Stimulated activated CD4-positive, alpha-beta T cell treated with anti-CD3 and anti-CD28 coated beads, Interleukin-15, amount 100 ng/mL, for 24 hours (primary cell): ENCODE data around the gene SCN7A.
"Not testable (repeated sequence)": the region's sequence is repeated elsewhere in the genome, so short reads cannot be mapped to it uniquely, and the experiment has no call there.

Experiments
- DNase-seq: peaks from one replicate; pipeline ENCODE4 v3.0.0-alpha.2; 2020

SCN7A gene

DNA sequence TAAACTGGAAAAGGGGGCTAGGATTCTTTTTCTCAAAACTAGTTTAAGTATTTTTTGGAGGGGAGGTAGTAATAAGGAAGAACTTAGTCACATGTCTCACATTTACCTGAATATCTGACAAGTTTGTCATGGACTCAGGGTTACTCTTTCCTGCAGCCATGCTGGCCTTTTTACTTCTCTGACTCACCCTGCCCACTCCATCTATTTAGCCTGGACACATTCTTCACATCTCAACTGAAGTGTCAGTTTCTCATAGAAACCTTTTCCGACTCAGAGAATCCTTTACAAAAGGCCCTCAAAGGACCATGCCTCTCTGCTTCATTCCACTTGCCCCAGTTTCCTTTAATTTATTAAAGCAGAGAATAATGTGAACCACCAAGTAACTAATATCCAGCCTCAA is 42.6 kb downstream of the SCN7A start:
- no peak for DNase-seq

DNA sequence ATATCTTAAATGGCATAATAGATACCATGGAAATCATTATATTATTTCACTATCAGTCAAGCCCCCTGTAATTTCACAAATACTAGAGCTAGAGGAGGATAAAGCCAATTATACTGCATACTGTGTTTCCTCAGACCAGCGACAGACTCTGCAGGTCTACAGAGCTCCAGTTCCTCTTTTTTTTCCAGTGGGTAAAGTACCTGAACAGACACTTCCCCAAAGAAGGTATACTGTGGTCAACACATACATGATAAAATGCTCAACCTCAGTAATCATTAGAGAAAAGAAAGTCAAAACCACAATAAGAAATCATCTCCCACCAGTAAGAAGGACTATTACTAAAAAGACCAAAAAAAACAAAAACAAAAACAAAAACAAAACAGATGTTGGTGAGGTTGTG is 44.6 kb downstream of the SCN7A start:
- no peak for DNase-seq

DNA sequence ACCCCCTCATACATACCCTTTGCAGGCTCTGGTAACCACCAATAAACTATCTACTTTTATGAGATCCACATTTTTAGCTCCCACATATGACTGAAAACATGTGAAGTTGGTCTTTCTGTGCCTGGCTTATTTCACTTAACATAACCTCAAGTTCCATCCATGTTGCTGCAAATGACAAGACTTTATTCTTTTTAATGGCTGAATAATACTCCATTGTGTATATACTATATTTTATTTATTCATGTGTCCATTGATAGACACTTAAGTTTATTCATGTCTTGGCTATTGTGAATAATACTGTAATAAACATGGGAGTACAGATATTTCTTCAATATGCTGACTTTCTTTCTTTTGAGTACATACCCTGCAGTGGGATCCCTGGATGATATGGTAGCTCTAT is 45.9 kb downstream of the SCN7A start:
- DNase-seq: no peak

DNA sequence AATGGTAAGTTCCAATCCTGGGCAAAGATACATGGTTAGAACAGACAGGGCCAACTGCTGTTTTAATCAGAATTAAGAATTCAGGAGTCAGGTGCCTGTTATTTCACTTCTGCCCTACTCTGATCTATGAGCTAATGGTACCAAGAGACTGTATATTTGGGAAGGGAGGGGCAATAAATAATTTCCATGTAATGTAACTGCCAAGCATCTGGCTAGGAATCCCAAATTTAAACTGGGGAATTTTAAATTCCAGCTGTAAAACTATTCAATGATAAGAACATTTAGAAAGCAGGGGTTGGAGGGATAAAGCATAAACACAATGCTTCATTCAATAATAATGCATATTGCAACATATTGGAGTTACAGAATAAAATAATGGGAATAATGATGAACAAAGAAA is 49.7 kb downstream of the SCN7A start:
- no peak for DNase-seq

DNA sequence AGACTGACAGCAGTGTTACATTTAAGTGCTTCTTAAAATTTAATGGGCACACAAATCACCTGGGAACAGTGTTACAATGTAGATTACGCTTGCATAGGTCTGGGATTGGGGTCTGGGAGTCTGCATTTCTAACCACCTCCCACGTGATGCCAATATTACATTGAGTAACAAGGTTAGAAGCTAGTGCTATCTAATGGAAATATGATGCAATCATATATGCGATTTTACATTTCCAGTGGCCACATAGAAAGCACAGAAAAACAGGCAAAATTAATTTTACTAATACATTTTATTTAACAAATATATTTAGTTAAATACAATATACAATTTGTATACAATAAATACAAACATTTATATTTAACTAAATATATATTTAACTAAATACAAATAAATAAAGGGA is 53.7 kb downstream of the SCN7A start:
- DNase-seq: no peak

DNA sequence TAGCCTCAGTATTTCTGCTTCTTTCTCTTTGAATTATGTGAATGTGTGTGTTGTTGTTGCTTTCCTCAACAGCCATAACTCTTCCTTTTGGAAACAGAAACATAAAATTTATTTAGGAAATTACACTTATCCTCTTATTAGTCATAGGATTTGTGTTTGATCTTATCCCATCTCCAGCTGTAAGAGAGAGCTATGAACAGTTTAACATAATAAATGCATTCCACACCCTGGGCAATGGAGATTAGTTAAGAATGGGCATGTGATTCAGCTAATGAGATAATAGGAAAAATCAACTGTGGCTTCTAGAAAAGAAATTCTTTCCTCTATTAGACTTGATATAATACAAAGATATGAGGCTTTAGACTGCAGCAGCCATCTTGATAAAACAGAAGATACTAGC is 55.0 kb downstream of the SCN7A start:
- no peak for DNase-seq

DNA sequence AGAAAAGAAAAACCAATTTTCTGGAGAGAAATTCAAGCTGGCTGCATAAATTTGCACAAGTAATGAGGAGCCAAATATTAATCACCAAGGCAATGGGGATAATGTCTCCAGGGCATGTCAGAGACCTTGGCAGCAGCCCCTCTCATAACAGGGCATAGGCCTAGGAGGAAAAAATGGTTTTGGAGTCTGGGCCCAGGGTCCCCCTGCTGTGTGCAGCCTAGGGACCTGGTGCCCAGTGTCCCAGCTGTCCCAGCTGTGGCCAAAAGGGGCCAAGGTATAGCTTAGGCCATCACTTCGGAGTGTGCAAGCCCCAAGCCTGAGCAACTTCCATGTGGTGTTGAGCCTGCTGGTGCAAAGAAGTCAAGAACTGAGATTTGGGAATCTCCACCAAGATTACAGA is 57.1 kb downstream of the SCN7A start:
- no peak for DNase-seq

DNA sequence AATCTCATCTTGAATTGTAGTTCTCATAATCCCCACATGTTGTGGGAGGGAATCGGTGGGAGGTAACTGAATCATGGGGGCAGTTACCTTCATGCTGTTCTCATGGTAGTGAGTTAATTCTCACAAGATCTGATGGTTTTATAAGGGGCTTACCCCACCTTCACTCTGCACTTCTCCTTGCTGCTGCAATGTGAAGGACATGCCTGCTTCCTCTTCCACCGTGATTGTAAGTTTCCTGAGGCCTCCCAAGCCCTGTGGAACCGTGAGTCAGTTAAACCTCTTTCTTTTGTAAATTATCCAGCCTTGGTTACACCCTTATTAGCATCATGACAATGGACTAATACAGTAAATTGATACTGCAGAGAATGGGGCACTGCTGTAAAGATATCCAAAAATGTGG is 57.9 kb downstream of the SCN7A start:
- DNase-seq: no peak

DNA sequence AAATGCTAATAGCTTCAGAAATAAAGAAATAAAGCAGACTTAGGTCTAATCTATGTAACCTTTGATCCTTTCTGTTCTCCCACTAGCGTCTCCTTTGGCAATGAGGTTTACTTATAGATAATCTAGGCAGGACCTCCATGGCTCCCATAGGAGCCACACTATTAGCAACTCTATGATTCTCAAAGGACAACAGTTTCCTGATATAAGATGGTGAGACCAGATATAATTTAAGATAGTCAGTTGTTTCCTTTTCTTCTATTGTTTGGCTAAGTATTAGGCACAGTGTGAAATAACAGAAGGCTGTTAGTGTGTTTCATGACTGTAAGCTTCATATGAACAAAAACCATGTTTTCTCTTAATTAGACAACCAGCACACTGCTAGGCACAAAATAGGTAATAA is 59.6 kb downstream of the SCN7A start:
- no peak for DNase-seq

DNA sequence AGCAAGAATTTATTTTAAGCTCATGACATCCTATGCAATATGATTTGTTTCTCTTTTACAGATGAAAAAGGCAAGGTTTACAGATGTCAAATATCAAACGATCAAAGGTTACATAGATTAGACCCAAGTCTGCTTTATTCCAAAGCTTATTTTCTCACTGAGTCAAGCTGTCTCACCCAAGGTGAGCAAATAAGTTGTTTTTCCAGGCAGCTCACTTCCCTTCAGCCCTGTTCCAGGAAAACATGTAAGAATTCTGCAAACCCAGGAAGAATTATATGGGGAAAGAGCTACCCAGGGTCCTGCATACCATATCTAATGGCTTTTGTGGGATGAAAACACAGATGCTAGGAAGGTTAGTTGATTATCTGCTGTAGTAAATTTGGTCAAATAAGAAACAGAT is 60.6 kb downstream of the SCN7A start:
- DNase-seq: no peak

DNA sequence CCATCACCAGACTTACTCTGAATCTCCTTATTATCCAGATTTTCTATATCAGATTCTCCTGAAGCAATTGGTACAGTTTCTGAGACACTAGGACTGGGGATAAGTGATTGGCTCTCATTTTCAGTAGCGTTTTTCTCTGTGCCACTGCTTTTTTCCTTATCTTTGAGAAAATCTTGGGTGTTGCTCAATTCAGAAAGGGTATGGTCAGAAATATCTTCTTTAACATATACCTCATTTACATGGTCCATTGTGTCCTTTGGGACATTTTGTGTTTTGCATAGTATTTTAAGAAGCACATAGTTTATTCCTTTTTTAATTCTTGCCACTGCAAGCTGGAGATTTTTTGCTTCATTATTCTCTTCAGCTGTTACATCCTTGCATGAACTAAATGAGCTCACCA is 61.7 kb downstream of the SCN7A start:
- DNase-seq: no peak

DNA sequence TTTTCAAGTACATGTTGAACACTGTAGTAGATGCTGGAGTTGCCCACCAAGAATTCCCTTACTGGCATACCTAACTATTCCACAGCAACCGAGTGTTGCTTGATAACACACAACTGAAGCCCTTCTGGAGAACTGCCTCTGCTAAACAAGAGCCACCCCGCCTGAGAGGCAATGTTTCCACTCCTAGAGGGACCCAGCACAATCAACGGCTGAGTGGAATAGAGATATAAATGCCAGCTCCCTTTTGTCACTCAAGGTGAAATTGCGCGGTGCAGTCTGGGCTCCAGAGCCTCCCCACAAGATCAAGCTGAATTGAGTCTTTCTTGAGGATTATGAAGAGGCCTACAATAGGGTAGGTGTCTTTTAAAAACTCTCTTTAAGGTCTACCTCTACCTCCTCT is 69.2 kb downstream of the SCN7A start:
- no peak for DNase-seq

DNA sequence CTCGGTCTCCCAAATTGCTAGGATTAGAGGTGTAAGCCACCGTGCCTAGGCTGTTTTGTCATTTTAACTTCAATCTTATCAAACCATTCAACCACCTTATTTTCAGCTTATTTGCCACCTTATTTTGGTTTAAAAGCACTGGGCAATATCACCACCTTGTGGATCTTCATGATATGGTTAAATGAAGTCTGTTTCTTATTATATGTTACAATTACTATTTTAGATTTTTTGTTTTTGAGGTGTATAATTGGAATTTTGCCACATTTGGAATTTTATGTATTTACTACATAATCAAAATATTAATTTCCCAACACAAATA is 74.5 kb downstream of the SCN7A start:
- no peak for DNase-seq

DNA sequence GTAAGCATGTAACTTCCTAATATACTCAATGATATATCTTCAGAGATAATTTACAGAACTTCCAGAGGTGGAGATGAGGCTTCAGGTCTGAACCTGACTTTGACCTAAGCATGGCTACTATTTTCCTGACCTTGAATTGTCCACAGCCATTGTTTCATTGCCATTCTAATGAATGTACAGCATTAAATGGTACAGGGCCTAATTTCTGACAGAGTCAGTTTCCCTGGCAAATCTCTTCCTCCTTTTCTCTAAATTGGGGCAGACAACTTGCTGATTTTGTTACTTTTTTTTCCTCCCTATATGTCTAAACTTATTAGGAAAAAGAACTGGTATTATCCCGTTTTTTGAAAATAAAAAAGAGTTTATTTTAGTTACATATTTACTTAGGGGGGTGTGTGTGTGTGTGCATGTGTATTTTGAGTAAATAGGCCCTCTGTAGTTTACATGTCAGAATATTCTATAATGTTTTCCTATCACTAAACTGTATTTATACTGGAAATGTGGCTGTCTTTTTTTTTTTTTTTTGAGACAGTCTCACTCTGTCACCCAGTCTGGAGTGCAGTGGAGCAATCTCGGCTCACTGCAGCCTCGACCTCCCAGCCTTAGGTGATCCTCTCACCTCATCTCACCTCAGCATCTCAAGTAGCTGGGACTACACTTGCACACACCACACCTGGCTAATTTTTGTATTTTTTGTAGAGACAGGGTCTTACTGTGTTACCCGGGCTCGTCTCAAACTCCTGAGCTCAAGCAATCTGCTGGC is 75.0 kb downstream of the SCN7A start:
- DNase-seq: no peak

DNA sequence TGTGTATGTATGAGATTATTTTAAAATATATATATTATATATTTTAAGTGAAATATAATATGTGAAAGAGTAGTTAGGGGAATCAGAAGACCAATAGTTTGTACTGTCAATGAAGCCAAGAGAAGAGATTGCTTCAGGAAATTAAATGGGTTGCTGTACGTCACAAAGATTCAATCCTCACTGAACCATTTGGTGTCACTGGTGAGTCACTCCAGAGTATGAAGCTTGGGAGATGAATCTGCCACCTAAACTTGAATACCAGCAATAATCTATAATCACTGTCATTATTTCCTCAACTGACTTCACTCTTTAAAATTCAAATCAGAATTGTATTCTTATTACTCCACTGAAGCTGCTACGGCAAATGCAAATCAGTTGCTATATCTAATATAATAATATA is 76.4 kb downstream of the SCN7A start:
- no peak for DNase-seq

DNA sequence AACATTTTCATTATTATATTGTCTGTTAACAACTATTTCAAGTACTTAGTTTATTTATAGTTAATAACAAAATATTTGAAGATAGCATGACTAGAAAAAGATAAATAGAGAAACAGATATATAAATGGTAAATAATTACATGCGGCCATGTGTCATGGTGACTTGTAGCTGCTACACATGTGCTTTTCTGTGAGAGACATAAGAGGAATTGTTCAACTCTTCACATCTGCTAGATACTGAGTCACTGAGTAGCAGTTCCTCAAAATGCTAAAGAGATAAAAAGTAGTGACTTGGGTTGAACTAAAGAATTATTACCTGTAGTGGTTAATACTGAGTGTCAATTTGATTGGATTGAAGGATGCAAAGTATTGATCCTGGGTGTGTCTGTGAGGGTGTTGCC is 80.8 kb downstream of the SCN7A start:
- no peak for DNase-seq

DNA sequence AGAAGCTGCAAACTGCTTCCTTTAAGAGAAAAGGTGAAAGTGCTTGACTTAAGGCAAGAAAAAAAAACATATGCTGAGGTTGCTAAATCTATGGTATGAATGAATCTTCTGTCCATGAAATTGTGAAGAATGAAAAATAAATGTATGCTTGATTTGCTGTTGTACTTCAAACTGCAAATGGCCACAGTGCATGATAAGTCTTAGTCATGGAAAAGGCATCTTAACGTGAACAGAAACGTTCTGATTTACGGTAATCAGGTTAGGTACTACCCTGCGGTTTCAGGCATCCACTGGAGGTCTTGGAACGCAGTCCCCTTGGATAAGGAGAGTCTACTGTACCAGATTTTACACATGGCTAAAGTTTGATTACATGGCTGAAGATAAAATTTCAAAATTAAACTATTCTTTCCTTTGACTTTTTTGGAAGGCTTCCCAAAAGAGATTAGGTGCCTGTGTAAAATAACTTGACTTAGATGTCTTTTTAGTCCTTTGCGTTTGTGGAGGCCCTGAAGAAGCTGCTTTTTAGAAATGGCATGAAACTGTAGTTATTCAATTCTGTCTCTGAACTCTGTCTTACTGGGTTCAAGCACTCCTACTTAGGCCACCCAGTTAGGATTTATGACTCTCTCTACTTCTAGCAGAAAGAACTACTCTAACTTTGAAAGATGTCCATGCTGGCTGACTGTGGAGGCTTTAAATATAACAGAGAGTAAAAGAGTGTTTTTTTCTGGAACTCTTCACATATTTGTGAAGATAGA is 82.4 kb downstream of the SCN7A start:
- no peak for DNase-seq

DNA sequence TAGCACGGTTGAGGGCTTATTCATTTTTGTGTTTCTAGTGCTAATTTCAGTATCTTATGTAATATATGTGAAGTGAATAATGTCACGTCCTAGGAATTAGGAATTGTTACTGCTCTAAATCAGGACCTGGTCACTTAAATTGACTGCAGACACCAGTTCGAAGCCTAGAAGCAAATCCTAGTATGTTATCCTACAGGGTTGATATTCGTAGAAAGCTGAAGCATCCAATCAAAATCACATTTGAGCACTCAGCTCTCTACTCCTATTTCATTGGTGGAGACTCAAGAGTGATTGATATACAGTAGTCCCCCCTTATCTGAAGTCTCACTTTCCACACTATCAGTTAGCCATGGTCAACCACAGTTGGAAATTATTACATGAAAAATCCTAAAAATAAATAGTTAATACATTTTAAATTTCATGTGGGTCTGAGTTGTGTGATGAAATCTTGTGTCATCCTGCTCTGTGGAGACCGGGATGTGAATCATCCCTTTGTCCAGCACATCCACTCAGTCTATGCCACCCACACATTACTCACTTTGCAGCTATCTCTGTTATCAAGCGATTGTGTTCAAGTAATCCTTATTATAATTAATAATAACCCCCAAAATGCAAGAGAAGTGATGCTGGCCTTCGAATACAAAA is 83.1 kb downstream of the SCN7A start:
- no peak for DNase-seq

DNA sequence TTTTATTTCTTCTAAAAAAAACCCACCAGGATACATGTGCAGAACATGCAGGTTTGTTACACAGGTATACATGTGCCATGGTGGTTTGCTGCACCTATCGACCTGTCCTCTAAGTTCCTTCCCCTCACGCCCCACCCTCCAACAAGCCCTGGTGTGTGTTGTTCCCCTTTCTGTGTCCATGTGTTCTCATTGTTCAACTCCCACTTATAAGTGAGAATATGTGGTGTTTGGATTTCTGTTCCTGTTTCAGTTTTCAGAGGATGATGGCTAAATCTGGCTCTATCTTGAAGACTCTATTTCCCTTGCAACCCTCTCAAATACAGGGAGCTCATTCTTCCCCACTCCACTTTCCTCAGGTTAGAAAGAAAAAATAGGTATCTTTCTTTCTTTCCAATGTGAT is 86.3 kb downstream of the SCN7A start:
- DNase-seq: not testable (repeated sequence)

DNA sequence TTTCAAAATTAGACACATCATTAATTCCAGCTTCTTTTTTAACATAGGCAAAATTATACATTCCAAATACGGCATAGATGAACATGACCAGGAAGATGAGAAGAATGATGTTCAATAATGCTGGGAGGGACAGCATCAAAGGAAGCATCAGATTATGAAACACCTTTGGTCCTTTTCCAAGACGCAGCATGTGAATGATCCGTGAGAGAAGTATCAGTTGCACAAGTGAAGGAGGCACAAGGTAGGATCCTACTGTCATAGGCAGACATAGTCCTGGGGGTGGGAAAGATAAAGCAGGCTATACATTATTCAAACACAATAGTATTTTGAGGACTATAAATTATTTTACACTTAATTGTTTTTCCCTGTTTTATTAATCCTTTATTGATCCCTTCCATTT is 87.7 kb downstream of the SCN7A start:
- no peak for DNase-seq

DNA sequence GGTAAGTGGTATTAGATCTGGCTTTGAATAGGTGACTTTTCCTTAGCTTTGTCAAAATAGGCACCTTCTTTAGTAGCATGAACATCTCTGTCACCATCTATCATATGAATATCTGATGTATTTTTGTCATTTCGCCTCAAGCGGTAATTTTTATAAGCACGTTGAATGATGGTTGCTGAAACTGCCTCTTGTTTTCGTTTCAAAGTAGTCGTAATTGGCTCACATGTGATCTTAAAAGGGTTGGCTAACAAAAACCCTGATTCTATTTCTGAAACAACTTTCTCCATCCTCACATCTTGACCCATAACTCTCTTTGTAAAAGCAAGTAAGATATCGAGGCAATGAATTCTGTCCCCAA is 88.5 kb downstream of the SCN7A start:
- no peak for DNase-seq

DNA sequence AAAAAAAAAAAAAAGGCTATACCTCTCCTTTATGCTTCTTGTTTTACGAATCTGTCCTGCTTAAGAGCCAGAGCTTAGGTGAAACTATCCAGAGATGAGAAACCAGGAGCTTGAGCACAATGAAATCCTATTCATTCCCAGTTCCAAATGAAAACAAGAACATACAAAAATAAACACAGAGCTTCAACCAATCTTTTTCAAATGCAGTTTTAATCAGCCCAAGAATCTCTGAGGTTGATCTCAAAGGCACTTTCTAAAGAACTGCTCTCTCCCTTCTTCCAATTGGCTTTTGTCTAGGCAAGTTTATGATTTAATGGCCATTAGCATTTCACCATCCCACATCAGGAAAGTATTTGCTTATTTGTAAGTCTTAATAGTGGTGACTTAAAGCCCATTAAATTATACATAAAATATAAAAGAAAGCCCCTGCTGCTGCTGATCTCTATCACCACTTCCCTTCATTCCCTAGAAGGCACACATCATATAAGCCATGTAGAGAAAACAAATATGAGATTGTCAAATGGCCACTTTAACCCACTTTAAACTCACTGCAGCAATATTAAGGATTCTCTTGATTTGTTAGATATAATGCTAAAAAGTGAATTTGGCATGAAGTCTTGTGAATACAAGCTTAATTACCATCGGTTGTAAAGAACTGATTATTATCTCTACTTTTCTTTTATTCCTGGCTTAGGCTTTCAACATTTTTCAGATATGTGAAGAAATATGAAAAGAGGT is 89.0 kb downstream of the SCN7A start:
- DNase-seq: no peak

DNA sequence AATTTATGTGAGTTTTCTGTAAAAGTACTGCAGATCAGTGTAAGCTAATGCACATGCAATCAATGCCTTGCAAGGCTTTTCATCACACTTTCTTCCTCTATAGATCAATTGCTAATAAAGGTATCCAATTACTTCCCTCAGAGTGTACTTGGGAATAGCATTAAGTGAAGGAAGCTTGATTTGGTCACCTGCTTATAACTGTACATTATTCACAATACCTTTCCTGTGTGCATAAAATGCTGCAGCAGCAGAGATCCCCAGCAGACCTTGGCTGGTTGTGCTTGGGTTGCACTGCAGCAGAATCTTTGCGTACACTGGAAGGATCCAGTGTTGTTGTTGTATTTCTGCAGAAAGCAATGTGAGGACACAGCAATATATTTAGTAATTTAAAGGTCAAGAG is 99.8 kb downstream of the SCN7A start:
- no peak for DNase-seq

DNA sequence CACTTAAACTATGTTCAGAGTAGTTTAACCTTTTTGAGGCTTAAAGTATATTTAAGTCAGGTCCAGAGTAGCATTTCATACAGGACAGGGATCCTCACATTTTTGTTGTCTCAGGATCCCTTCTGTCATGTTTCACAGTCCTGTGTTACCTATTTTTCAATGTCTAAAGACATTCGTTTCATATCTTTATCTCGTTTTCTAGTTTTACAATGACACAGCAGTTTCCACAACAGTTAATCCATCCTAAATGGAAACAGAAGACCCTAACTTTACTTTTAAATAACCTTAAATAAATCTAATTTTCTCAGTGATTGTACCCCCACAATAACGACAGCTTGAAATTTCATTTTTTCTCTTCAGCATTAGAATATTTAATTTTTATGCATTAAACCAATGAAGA is 101.0 kb downstream of the SCN7A start:
- no peak for DNase-seq
